HG03565 (cell line): Measurements from ENCODE around the gene EPM2AIP1.
A peak's percentile ranks its signal among the peaks of the same experiment; 100 is the strongest.
"Not testable (repeated sequence)": the region's sequence is repeated elsewhere in the genome, so short reads cannot be mapped to it uniquely, and the experiment has no call there.

Experiments
- ATAC-seq: cut with Tn5 transposase; IDR thresholded peaks from one replicate; pipeline ENCODE4 v1.9.1; 2021; ENCODE audit warnings: mild to moderate bottlenecking, moderate library complexity; ENCODE audit not compliant: unreplicated experiment

EPM2AIP1 gene

DNA sequence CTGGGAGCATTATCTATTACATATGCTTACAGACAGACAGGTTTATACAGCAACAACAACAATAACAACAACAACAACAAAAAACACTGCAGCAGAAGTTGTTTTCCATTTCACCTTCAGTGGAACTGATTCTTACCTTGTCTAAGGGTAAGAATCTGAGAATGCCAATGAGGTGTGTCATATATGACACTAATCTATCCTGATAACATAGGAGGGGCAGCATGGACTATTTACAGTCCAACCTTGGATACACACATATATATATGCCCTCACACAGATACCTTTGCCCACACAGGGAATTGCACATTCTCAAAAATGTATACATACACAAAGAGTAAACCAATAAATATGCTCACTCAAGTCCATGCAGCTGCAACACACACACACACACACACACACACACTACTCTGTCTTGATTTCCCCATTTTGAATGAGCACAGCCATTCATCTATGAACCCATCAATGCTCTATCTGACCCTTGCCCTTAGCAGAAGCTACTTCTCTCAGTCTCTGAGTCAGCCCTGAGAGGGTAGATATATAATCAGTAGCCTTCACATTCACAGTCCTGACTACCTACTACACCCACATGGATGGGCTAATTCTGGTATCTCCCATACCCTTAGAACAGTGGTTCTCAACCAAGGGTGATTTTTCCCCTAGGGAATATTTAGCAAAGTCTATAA, 38.3 kb downstream of the EPM2AIP1 start:
- no peak for ATAC-seq

DNA sequence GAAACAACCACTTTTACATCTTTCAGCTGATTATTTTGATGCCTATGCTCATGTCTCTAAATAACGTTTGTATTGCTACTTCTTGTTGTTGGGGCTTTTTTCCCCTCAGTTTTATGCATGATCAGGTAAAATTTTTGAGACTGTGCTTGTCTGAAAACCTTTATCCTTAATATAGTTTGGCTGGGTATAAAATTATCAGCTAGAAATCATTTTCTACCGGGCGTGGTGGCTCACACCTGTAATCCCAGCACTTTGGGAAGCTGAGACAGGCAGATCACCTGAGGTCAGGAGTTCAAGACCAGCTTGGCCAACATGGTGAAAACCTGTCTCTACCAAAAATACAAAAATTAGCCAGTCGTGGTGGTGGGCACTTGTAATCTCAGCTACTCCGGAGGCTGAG, 45.1 kb downstream of the EPM2AIP1 start:
- ATAC-seq: not testable (repeated sequence)

- no peak for ATAC-seq
Measured at GRCh38 chr3:36945333-36945980, 47.5 kb downstream of the EPM2AIP1 start.

GRCh38 chr3:36944641-36945270, 48.2 kb downstream of the EPM2AIP1 start, which contains the start of gene TRANK1:
TRANK1 (minus strand) TSS chr3:36945054; CDS start chr3:36944809, 245 bp downstream.
- ATAC-seq: peak; percentile 47

DNA sequence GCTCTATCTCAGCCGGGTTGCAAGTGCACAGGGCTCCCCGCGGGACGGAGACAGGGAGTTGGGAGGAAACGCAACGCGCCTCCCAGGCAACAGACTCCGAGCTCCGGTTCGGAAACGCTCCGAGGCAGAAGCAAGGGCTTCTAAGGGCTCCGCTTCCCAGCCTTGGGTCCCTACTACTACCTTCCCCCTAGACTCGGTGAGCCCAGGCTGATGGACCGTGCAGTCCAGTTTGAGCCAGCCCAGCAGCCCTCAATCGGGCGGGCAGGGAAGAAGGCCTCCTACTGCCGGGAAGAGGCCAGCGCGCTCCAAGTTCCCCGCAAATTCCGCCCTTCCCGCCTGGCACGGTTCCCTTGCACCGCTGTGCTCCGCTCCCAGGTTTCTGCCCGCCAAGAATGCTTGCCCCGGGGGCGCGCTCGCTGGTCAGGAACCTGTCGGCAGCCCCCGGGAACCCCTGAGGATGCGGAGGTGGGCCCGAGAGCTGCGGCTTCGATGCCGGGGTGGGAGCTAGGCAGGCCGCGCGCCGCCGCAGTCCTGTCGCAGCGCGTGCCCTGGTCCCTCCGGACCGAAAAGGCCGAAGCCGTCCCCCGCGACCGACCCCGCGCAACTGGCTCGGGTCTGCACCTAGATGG, 48.8 kb downstream of the EPM2AIP1 start:
- peak; percentile 33 for ATAC-seq

- ATAC-seq: no peak
Measured at GRCh38 chr3:36943601-36944000, 49.3 kb downstream of the EPM2AIP1 start.

DNA sequence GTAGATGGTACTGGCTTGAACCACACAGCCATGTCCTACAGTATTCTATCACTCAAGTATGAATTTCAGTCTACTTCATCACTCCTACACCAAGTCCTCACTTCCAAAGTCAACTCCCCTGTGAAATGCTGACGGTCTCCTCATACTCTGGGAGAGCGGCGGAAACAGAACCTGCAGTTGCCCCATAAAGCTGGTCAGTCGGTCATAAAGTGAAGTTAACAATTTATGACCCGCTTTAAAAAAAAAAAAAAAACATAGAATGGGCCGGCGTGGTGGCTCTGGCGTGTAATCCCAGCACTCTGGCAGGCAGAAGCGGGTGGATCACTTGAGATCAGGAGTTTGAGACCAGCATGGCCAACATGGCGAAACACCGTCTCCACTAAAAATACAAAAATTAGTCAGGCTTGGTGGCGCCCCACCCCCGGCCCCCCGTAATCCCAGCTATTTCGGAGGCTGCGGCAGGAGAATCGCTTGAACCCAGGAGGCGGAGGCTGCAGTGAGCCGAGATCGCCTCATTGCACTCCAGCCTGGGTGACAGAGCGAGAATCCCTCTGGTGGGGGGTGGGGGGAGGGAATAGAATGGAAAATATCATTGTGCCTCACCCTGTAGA, 50.2 kb downstream of the EPM2AIP1 start:
- no peak for ATAC-seq

- ATAC-seq: no peak
Measured at GRCh38 chr3:36941658-36942057, 51.3 kb downstream of the EPM2AIP1 start.

GRCh38 chr3:36941162-36941561, 51.8 kb downstream of the EPM2AIP1 start:
- ATAC-seq: no peak

DNA sequence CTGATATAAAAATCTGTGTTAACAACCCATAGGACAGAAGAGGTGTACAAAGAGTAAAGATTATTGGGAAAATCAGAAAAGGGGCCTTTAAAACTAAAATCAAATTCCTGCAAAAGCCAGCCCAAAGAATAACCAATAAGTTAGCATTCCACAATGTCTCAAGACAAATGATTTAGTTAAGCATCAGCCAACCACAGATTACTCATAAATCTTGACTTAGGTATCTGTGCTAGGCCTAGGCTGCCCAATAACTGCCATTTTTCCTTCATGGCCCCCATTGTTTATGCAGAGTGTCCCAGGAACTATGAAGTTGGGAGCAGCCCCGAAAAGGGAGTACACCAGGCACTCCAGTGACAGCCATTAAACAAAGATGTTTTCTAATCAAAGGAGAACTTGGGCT, 55.4 kb downstream of the EPM2AIP1 start:
- ATAC-seq: no peak
